Kidney tubule cell (primary cell): ENCODE results near the gene SELENOH.

Experiments used
- DNase-seq: peaks from one replicate; pipeline ENCODE4 v3.0.0-alpha.2; 2018; ENCODE audit warnings: low spot score

The SELENOH gene

GRCh38 chr11:57781529-57781943, 40.2 kb downstream of the SELENOH start:
- DNase-seq = peak; percentile 86

GRCh38 chr11:57785072-57785471, 43.8 kb downstream of the SELENOH start:
- DNase-seq = no peak

DNA sequence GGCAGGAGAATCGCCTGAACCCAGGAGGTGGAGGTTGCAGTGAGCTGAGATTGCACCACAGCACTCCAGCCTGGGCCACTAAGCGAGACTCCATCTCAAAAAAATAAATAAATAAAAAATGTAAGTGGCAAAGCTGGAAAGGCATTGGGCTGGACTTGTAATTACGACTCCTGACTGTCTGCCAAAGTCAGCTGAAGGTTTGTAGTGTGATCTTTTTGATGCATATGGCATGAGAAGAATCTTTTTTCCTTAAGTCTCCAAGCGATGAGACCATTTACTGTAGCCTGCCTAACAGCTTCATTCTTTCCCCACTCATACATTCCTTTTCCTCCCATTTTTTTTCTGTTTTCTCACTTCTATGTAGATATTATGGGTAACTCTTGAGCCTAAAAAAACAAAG, 45.1 kb downstream of the SELENOH start:
- DNase-seq = no peak

- DNase-seq = no peak
These were observed 45.8 kb downstream of the SELENOH start for GRCh38 chr11:57787006-57787604.

DNA sequence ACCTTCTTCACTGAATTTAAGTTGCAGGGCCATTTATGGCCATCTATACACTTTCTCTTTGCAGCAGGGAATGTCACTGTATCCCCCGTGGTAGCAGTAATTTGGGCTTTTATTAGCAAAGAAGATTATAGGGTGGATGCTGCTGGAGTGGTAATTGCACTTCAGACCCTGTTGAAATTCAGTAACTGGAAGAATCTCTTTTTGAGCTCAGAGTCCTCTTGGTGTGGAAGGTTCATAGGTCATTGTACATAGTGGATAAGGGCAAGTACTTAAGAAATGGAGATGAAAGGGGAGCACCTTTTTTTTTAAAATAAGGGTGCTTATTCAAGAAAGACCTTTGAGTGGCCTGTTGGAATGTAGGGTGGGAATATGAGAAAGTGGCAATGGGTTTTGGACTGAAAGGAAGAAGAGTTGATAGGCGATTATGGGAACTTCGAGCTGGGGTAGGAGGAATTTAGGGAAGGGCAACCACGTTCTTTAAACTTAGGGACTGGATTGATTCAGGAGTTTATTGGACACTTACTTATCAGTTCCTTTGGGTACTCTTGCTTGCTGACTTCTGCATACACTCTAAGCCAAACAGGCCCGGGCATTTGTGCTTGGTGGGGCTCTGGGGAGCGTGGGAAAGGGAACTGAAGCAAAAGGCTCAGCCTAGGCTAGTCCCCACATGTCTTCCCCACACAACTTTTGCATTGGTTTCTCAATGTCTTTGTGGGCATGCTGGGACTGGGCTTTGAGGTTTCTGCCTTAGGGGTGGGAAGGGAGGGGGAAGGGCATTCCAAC, 46.8 kb downstream of the SELENOH start:
- no peak for DNase-seq

DNA sequence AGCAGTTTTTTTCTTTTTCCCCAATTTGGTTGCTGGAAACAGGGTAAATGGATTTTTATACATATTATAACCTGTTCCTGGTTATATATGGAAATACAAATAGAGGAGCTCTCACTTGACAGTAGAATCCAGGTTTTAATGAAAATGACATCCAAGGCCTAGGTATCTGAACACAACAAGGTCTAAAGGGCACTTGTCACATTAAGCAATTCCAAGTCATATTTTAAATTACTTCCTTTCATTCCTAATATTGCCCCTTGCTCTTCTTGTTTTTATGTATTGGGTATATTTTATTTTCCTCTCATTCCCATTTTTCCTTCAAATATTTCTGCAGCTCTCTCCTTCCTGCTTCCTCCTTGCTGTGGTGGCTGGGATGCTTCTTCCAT, 47.4 kb downstream of the SELENOH start:
- no peak for DNase-seq

DNA sequence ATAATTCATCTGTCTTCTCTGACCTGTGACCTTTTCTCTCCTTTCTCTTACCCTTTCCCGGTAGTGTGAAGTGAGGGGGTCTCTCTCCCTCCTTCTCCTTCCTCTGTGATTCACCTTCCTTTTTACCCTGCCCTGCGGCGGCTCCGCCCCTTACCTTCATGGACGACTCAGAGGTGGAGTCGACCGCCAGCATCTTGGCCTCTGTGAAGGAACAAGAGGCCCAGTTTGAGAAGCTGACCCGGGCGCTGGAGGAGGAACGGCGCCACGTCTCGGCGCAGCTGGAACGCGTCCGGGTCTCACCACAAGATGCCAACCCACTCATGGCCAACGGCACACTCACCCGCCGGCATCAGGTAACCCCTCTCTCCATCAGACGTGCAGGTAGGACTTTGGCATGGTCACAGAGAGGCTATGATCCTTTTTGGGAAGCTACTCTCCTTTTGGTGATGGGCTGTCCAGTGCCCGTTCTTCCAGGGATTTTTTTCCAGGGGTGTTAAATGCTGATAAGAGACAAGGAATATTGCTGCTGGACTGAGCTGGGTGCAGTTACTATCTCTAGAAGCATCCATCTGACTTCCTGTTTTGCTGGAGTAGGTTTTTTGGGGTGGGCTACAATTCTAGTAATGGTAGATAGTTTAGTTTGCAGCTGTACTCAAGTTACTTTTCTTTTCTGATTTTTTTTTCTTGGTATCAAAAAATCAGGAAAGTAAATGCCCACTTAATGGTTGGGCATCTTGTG, 50.2 kb downstream of the SELENOH start:
- DNase-seq = peak; percentile 63

- peak; percentile 79 for DNase-seq
These were observed 50.8 kb downstream of the SELENOH start for GRCh38 chr11:57792060-57792541.

GRCh38 chr11:57792870-57793269, 51.6 kb downstream of the SELENOH start:
- peak; percentile 86 for DNase-seq
